HCT116 (cell line): ENCODE measurements around the gene ACTRT3. TPM values are rescaled to one million over a fixed set of nuclear protein-coding genes. Genes with fewer than 3 reads are reported as not detected.

Experiments
- ATAC-seq: fragments of 200-7000 bp; cut with Tn5 transposase; 2 replicates; pipeline ENCODE4 v1.9.1; 2020; ENCODE audit warnings: mild to moderate bottlenecking, moderate library complexity
- BruUV-seq: library from RNA; stranded (reverse); fragments of 400-500 nt; replicated peaks from 2 replicates; lab custom pipeline; 2021; lab: Mats Ljungman, UMichigan
- CTCF ChIA-PET: fragments of 300-600 bp; sonication (Branson Sonifier 250); formaldehyde crosslinking; loops from one replicate; lab custom pipeline; 2021; ENCODE audit warnings: antibody characterized with exemption; lab: Charles Lee
- POLR2A ChIA-PET: fragments of 300-600, 350-600 bp; sonication (Branson Sonifier 250); formaldehyde crosslinking; loops from one replicate; lab custom pipeline; 2021; ENCODE audit warnings: antibody characterized with exemption; lab: Charles Lee
- RAD21 ChIA-PET, 2 experiments: fragments of 300-600 bp; sonication (Branson Sonifier 250); formaldehyde crosslinking; loops; one replicate each; lab custom pipeline; 2023; ENCODE audit warnings: low total read pairs in 2 of 2; ENCODE audit not compliant: uncharacterized antibody in 2 of 2, unreplicated experiment in 2 of 2, low non-redundant PET in 1 of 2; lab: Charles Lee
- DNase-seq: peaks from one replicate; pipeline ENCODE4 v3.0.0-alpha.2; 2010; ENCODE audit warnings: low read depth, low spot score
- H2AFZ ChIP-seq: fragments of 200-600 bp; shearing (Covaris generic), sonication (generic); 2 replicates; pipeline ENCODE4 v1.6.1; 2017; ENCODE audit warnings: low read depth, mixed run types, mixed read lengths, antibody characterized with exemption, low read length; ENCODE audit not compliant: poor library complexity, severe bottlenecking
- H3K27ac ChIP-seq: 2 replicates; pipeline ENCODE4 v1.5.1; 2012; ENCODE audit warnings: low read depth, low read length
- H3K27me3 ChIP-seq: fragments of 200-600 bp; sonication (generic); 2 replicates; pipeline ENCODE4 v1.6.1; 2016; ENCODE audit warnings: mixed run types, low read length, mixed read lengths; ENCODE audit not compliant: insufficient read depth
- H3K36me3 ChIP-seq, 2 experiments: fragments of 200-500 bp in 1 of 2; fragments of 200-600 bp in 1 of 2; sonication (Bioruptor generic) in 1 of 2; sonication (generic) in 1 of 2; 2 replicates each; pipeline versions ENCODE4 v1.5.1 to v1.6.1; 2014 to 2016; ENCODE audit warnings: low read length in 2 of 2, inconsistent platforms in 1 of 2, mixed read lengths in 1 of 2, mixed run types in 1 of 2; ENCODE audit not compliant: insufficient read depth in 2 of 2, control insufficient read depth in 1 of 2
- H3K4me1 ChIP-seq, 2 experiments: fragments of 200-600 bp in 1 of 2; sonication (generic) in 1 of 2; 2 replicates each; pipeline versions ENCODE4 v1.5.1 to v1.6.1; 2012 to 2017; ENCODE audit warnings: low read length in 2 of 2, inconsistent platforms in 1 of 2, mild to moderate bottlenecking in 1 of 2, mixed read lengths in 1 of 2, mixed run types in 1 of 2, moderate library complexity in 1 of 2; ENCODE audit not compliant: insufficient read depth in 2 of 2, control insufficient read depth in 1 of 2
- H3K4me2 ChIP-seq: fragments of 200-600 bp; sonication (generic); 2 replicates; pipeline ENCODE4 v1.6.1; 2017; ENCODE audit warnings: mixed run types, low read length, mixed read lengths
- H3K4me3 ChIP-seq, 2 experiments: fragments of 200-600 bp in 1 of 2; sonication (generic) in 1 of 2; replicated peaks in 1 of 2; 2 replicates each; pipeline ENCODE4 v1.5.1; 2011 to 2016; ENCODE audit warnings: low read length in 2 of 2, control low read depth in 1 of 2, low read depth in 1 of 2, mild to moderate bottlenecking in 1 of 2, mixed read lengths in 1 of 2, mixed run types in 1 of 2
- H3K79me2 ChIP-seq: fragments of 200-600 bp; sonication (generic); 2 replicates; pipeline ENCODE4 v1.6.1; 2017; ENCODE audit warnings: mild to moderate bottlenecking, mixed run types, low read length, moderate library complexity, mixed read lengths; ENCODE audit not compliant: insufficient read depth
- H3K9ac ChIP-seq: fragments of 200-600 bp; sonication (generic); 2 replicates; pipeline ENCODE4 v1.6.1; 2016; ENCODE audit warnings: low read length, mixed read lengths
- H3K9me2 ChIP-seq: fragments of 200-600 bp; sonication (generic), shearing (Covaris generic); 2 replicates; pipeline ENCODE4 v1.6.1; 2017; ENCODE audit warnings: mixed run types, mild to moderate bottlenecking, moderate library complexity; ENCODE audit not compliant: insufficient read depth
- H3K9me3 ChIP-seq, 2 experiments: fragments of 200-500 bp in 1 of 2; fragments of 200-600 bp in 1 of 2; sonication (Bioruptor generic) in 1 of 2; sonication (generic) in 1 of 2; 2 replicates each; pipeline ENCODE4 v1.6.1; 2014 to 2017; ENCODE audit warnings: low read length in 2 of 2, mixed read lengths in 2 of 2, inconsistent platforms in 1 of 2, low read depth in 1 of 2, mild to moderate bottlenecking in 1 of 2, mixed run types in 1 of 2, moderate library complexity in 1 of 2; ENCODE audit not compliant: control insufficient read depth in 1 of 2, insufficient read depth in 1 of 2
- H4K20me1 ChIP-seq: fragments of 200-600 bp; sonication (generic), shearing (Covaris generic); 2 replicates; pipeline ENCODE4 v1.6.1; 2017; ENCODE audit warnings: mixed run types, mild to moderate bottlenecking, moderate library complexity; ENCODE audit not compliant: insufficient read depth
- CEBPB ChIP-seq: IDR thresholded peaks from 2 replicates; pipeline ENCODE4 v1.6.1; 2012; ENCODE audit warnings: low read depth
- EGR1 ChIP-seq: IDR thresholded peaks from 2 replicates; pipeline ENCODE4 v1.6.1; 2012; ENCODE audit warnings: low read depth
- EZH2phosphoT487 ChIP-seq: fragments of 200-600 bp; IDR thresholded peaks from 2 replicates; pipeline ENCODE4 v1.6.1; 2018; ENCODE audit warnings: antibody characterized with exemption, borderline replicate concordance
- MAX ChIP-seq: IDR thresholded peaks from 2 replicates; pipeline ENCODE4 v1.6.1; 2012
- POLR2AphosphoS5 ChIP-seq: IDR thresholded peaks from 2 replicates; pipeline ENCODE4 v1.6.1; 2011; ENCODE audit warnings: mild to moderate bottlenecking, low read depth, low read length, moderate library complexity
- REST ChIP-seq: IDR thresholded peaks from 2 replicates; pipeline ENCODE4 v1.6.1; 2012; ENCODE audit warnings: low read depth
- SIN3A ChIP-seq: IDR thresholded peaks from 2 replicates; pipeline ENCODE4 v1.6.1; 2012; ENCODE audit warnings: low read depth
- SRF ChIP-seq: IDR thresholded peaks from 2 replicates; pipeline ENCODE4 v1.6.1; 2012; ENCODE audit warnings: low read depth
- TCF7L2 ChIP-seq: IDR thresholded peaks from 2 replicates; pipeline ENCODE4 v1.7.0; 2011; ENCODE audit warnings: borderline replicate concordance, inconsistent platforms; ENCODE audit not compliant: insufficient read depth, insufficient read length; ENCODE audit errors: extremely low read depth
- ZBTB33 ChIP-seq: IDR thresholded peaks from 2 replicates; pipeline ENCODE4 v1.6.1; 2011; ENCODE audit warnings: mild to moderate bottlenecking, low read length, moderate library complexity; ENCODE audit not compliant: insufficient replicate concordance; ENCODE audit errors: extremely low read depth
- ZFX ChIP-seq: fragments of 450-650 bp; IDR thresholded peaks from 2 replicates; pipeline ENCODE4 v1.6.1; 2017
- intact Hi-C: fragments of 100-400 bp; cut with micrococcal nuclease; formaldehyde crosslinking; loops from 2 replicates; pipeline ENCODE4 v1.10.0; 2022
- total RNA-seq: library from RNA; stranded (reverse); gene quantifications from one replicate; pipeline ENCODE4 v1.2.1, GENCODE V29; 2021; ENCODE audit not compliant: unreplicated experiment

The ACTRT3 gene
- total RNA-seq, 1 experiment from 2014 or later, result 1.2 TPM

- H3K36me3 ChIP-seq, result no peaks in the 10 kb centered on the region
- TF ChIP-seq EGR1 (no peak), TCF7L2 (no peak), POLR2AphosphoS5 (no peak), REST (no peak), EZH2phosphoT487 (no peak), SIN3A (no peak), ZFX (no peak), CEBPB (no peak), MAX (no peak), SRF (no peak), ZBTB33 (no peak)
- no peak overlapping the region for H3K4me2 ChIP-seq
- BruUV-seq, result no TSS peak
- ChIA-PET POLR2A (no interaction called here), RAD21 (no interaction called here), CTCF (no interaction called here)
- ATAC-seq (no peak), DNase-seq (no peak)
- H3K9me3 ChIP-seq, result no peaks in the 10 kb centered on the region
- no peaks in the 10 kb centered on the region for H3K27me3 ChIP-seq
- peaks cover 9% of the 10 kb centered on the region for H3K79me2 ChIP-seq
- H3K4me3 ChIP-seq, result no peak overlapping the region
- H3K27ac ChIP-seq, result no peak overlapping the region
- H2AFZ ChIP-seq, result no peak overlapping the region
- H4K20me1 ChIP-seq, result no peaks in the 10 kb centered on the region
- H3K9ac ChIP-seq, result no peak overlapping the region
- H3K9me2 ChIP-seq, result no peaks in the 10 kb centered on the region
- H3K4me1 ChIP-seq, result peaks cover 7 to 15% of the 10 kb centered on the region in 2 experiments; a peak in 3 of 4 replicates
- intact Hi-C loops, result loop anchor here (5.0 to 10.0 kb wide), 4 partner anchors 207 to 652 kb away; partner anchors contain the start of genes PHC3 and SEC62
Measured at GRCh38 chr3:169760479-169760878, 8.9 kb downstream of the ACTRT3 start.
